ENCODE data around the gene L3MBTL2.
"Not testable (repeated sequence)": the region's sequence is repeated elsewhere in the genome, so short reads cannot be mapped to it uniquely, and the experiment has no call there.

Gene L3MBTL2

DNA sequence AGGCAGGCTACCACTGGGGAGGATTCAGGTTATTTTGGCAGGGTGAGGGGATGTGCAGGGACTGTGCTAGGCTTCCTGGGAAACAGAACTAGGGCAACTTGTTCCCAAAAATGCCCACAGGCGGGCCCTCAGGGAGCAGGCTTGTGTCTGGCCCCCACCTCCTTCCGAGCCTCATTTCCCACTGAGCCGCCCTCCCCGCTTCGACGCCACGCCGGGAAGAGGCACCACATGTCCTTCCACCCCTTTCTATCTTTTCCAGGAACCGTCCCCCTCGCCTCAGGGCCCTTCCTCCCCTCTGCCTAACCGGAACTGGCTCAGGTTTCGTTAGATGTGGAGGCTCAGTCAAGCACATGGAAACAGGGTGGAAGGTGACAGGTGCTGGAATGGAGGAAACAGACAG, 45.0 kb downstream of the L3MBTL2 start:
- Mint-ChIP-seq H3K9me3 (no peaks in the 10 kb centered on the region), H3K27me3 (no peaks in the 10 kb centered on the region), H3K27ac (ENCODE audit: low read depth) (peak overlapping the region; percentile 68), H3K4me1 (no peaks in the 10 kb centered on the region), H3K4me3 (no peak overlapping the region), H3K36me3 (ENCODE audit: insufficient read depth) (peaks cover 38% of the 10 kb centered on the region)
- DNase-seq (ENCODE audit: low spot score in 2 of 2): no peak
- ATAC-seq (replicated peaks; ENCODE audit: extremely low read depth, poor library complexity, severe bottlenecking): no peak

DNA sequence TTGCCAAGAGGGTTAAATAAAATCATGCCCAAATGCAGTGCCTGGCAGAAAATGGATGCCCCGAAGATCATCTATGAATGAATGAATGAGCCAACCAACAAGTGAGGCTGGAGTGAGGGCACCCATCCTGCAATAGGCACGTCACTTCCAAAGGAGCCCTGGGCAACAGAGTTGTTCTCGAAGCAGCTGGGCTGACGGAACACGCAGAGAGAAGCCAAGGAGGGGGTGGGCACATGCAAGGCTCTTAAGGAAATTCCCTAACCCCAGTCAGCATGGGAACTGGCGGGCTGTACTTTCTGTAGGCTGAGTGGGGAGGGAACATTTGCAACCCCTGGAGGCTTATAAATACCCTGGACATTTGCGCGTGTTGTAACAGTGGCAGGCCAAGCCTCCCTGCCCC, 47.3 kb downstream of the L3MBTL2 start:
- no peak for ATAC-seq (replicated peaks; ENCODE audit: extremely low read depth, poor library complexity, severe bottlenecking)

DNA sequence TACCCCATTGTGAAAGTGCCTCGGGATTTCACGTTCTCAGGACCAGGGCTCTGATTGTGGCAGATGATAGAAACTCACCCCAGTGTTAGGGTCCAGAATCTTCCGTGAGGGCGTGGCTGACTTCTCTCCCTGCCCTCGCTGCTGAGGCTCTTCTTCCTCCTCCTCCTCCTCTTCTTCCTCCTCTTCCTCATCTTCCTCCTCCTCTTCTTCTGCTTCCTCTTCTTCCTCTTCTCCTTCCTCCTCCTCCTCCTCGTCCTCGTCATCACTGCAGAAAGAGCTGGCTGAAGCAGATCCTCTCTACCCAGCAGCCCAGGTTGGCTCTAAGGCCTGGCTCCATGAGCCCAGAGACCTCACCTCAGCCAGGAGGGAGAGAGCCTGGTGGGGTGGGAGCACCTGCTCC, 49.1 kb downstream of the L3MBTL2 start:
- H3K27me3 Mint-ChIP-seq: no peaks in the 10 kb centered on the region
- no peak for DNase-seq (ENCODE audit: low spot score in 2 of 2)
- H3K27ac Mint-ChIP-seq (ENCODE audit: low read depth): peak overlapping the region; percentile 64
- peaks cover 47% of the 10 kb centered on the region for H3K36me3 Mint-ChIP-seq (ENCODE audit: insufficient read depth)
- no peak for ATAC-seq (replicated peaks; ENCODE audit: extremely low read depth, poor library complexity, severe bottlenecking)
- H3K4me3 Mint-ChIP-seq: no peak overlapping the region
- no peaks in the 10 kb centered on the region for H3K9me3 Mint-ChIP-seq
- H3K4me1 Mint-ChIP-seq: no peaks in the 10 kb centered on the region

More for the DNA sequence above, 47.3 kb downstream of the L3MBTL2 start:
- peaks cover 40% of the 10 kb centered on the region for H3K36me3 Mint-ChIP-seq (ENCODE audit: insufficient read depth)
- peak overlapping the region; percentile 74 for H3K27ac Mint-ChIP-seq (ENCODE audit: low read depth)
- DNase-seq (ENCODE audit: low spot score in 2 of 2): no peak
- H3K4me1 Mint-ChIP-seq: no peaks in the 10 kb centered on the region
- no peak overlapping the region for H3K4me3 Mint-ChIP-seq
- H3K27me3 Mint-ChIP-seq: no peaks in the 10 kb centered on the region
- H3K9me3 Mint-ChIP-seq: no peaks in the 10 kb centered on the region

DNA sequence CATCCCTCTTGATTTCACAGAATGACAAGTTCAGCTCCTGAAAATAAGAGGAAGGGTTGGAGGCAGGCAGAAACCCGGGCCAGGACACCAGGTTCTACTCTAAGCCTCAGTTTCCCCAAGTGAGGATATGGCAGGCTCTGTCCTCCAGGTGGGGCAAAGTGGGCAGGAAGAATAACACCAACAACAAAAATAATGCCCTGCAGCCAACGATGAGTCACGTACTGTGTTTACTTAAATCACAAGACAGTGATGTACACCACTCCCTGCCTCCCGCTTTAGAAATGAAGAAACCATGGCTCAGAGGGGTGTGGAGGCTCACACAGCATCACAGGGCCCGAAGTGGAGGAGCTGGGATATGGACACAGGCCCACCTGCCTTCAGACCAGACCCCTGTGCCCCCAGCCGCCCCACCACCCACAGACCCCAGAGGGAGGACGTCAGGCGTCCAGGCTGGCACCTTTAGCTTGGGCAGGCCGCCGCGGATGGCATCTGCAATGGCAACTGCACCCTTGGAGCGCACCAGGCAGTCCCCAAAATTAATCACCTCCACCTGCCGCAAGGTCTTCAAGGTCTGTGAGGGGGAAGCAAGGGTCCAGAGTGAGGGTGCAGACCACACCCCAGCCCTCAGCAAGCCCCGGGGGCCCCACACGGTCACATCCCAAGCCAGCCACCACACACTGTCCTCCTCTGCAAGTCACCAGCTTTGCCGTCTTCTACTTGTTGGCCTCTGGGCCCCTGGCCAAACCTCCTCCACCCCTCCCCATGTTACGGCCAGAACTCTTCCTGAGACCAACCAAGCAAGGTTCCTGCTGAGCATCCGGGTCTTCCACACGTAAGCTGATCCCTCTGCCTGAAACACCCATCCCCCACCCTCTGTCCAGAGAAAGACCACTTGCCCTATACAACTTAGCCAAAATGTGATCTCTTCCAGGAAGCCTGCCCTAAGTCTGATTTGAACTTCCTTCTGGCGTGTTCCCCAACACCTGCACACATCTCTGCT, 51.4 kb downstream of the L3MBTL2 start:
- Mint-ChIP-seq H3K27me3 (no peaks in the 10 kb centered on the region), H3K4me3 (no peak overlapping the region), H3K27ac (ENCODE audit: low read depth) (no peak overlapping the region), H3K36me3 (ENCODE audit: insufficient read depth) (peaks cover 49% of the 10 kb centered on the region), H3K9me3 (no peaks in the 10 kb centered on the region), H3K4me1 (no peaks in the 10 kb centered on the region)
- no peak for ATAC-seq (replicated peaks; ENCODE audit: extremely low read depth, poor library complexity, severe bottlenecking)
- no peak for DNase-seq (ENCODE audit: low spot score in 2 of 2)

DNA sequence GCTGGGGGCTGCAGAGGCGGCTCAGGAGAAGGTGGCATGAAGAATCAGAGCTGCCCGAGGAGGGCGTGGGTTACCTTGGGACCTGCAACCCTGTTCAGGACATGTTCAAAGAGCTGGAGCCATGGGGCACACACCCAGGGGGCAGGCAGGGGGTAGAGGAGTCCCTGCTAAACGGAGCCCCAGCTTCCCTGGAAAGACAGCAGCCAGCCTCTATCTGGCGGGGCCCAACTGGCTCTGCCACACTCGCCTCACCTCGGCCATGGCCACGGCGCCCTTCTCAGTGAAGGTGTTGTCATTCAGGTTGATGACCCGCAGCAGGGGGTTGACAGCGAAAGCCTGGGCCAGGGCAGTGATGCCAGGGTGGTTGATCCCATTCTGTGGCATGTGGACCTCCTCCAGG, 52.6 kb downstream of the L3MBTL2 start:
- Mint-ChIP-seq H3K4me1 (no peaks in the 10 kb centered on the region), H3K9me3 (no peaks in the 10 kb centered on the region), H3K4me3 (no peak overlapping the region), H3K36me3 (ENCODE audit: insufficient read depth) (peaks cover 47% of the 10 kb centered on the region), H3K27me3 (no peaks in the 10 kb centered on the region), H3K27ac (ENCODE audit: low read depth) (peak overlapping the region; percentile 41)
- ATAC-seq (replicated peaks; ENCODE audit: extremely low read depth, poor library complexity, severe bottlenecking): no peak
- no peak for DNase-seq (ENCODE audit: low spot score in 2 of 2)

DNA sequence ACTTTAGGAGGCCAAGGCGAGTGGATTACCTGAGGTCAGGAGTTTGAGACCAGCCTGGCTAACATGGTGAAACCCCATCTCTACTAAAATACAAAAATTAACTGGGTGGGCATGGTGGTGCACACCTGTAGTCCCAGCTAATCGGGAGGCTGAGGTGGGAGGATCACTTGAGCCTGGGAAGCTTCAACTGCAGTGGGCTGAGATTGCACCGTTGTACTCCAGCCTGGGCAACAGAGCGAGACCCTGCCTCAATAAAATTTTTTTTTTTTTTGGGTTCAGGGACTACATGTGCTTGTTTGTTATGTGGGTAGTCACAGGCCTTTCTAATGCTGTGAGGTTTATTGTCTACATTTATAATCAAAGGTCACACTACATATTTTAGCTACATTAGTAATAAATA, 54.6 kb downstream of the L3MBTL2 start:
- H3K36me3 Mint-ChIP-seq (ENCODE audit: insufficient read depth): peaks cover 37% of the 10 kb centered on the region
- H3K27me3 Mint-ChIP-seq; H3K4me3 Mint-ChIP-seq; H3K4me1 Mint-ChIP-seq; ATAC-seq (replicated peaks; ENCODE audit: extremely low read depth, poor library complexity, severe bottlenecking); H3K9me3 Mint-ChIP-seq; H3K27ac Mint-ChIP-seq (ENCODE audit: low read depth); DNase-seq (ENCODE audit: low spot score in 2 of 2): not testable (repeated sequence)

DNA sequence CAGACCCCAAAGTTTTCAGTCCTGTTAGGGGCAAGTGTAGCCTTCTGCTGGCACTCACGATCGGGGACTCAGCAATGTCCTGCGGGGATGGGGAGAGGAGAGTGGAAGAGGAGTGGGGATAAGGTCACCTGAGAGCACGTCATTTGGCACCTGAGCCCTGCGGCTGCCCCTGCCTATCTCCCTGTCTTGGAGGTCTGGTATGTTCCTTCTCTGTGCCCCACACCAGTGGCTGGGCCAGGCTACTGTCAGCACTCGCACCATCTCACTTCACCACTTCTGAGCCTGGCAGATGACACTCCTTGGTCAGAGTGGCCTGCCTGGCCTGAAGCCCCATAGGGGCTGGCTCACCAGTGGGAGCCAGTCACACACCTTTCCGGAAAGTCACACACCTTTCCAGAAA, 55.8 kb downstream of the L3MBTL2 start:
- H3K4me1 Mint-ChIP-seq: peaks cover 6% of the 10 kb centered on the region
- no peaks in the 10 kb centered on the region for H3K27me3 Mint-ChIP-seq
- DNase-seq (ENCODE audit: low spot score in 2 of 2) (no peak), ATAC-seq (replicated peaks; ENCODE audit: extremely low read depth, poor library complexity, severe bottlenecking) (no peak)
- peaks cover 36% of the 10 kb centered on the region for H3K36me3 Mint-ChIP-seq (ENCODE audit: insufficient read depth)
- no peak overlapping the region for H3K4me3 Mint-ChIP-seq
- no peaks in the 10 kb centered on the region for H3K9me3 Mint-ChIP-seq
- H3K27ac Mint-ChIP-seq (ENCODE audit: low read depth): peak overlapping the region; percentile 55

DNA sequence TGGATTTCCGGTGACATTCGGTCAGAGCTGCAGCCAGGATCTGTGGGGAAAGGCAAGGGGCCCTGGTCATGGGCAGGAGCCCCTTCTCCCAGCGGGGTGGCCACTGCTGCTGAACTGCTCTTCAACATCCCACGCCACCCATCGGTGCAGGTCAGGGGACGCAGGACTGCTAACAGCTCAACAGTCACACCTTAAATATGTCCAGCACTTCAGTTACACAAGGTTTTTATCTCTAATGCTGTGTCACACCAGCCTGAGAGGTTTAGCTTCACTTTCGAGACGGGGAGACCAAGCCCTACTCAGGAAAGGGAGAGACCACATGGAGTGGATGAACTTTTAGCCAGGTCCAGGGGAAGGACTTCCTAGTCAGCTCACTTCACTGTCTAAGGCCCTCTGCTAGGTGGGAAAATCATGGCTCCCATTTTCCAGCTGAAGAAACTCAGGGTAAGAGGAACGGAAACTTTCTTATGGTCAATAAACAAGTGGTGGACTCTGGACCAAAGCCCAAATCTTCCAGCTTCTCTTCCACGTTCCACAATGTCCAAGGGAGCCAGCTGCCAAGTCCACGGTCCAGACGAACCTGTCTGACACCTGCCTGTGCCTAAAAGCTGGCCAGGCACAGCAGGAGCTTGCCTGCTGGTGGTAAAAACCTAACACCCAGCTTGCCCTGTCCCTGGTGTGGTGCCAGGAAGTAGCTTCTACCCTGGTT, 56.6 kb downstream of the L3MBTL2 start:
- no peak overlapping the region for H3K4me3 Mint-ChIP-seq
- H3K27me3 Mint-ChIP-seq: no peaks in the 10 kb centered on the region
- H3K36me3 Mint-ChIP-seq (ENCODE audit: insufficient read depth): peaks cover 38% of the 10 kb centered on the region

DNA sequence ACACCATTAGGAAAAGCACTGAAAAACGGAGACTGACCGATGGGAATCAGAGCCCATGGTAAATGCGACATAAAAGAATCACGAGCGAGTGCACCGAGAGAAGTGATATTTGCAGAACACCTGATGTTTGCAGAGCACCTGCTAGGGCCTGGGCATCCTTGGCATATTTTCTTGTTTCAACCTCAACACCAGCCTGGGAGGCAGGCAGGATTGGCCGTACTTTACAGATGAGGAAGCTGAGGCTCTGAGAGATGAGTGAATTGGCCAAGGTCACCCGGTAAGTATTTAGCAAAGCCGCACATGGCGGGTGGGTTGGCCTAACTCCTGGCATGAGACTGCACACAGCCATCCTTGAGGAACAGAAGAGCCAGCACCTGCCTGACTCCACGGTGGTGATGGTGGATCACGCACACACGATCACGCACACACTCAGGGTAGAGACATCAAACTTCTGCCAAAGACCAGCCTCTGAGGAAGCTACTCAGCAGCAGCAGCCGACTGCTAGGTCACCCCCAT, 57.2 kb downstream of the L3MBTL2 start:
- Mint-ChIP-seq H3K4me3 (no peak overlapping the region), H3K27ac (ENCODE audit: low read depth) (no peak overlapping the region), H3K36me3 (ENCODE audit: insufficient read depth) (peaks cover 41% of the 10 kb centered on the region)

More for the DNA sequence above, 56.6 kb downstream of the L3MBTL2 start:
- H3K4me1 Mint-ChIP-seq: peaks cover 10% of the 10 kb centered on the region
- H3K9me3 Mint-ChIP-seq: no peaks in the 10 kb centered on the region
- H3K27ac Mint-ChIP-seq (ENCODE audit: low read depth): no peak overlapping the region
- no peak for DNase-seq (ENCODE audit: low spot score in 2 of 2)
- ATAC-seq (replicated peaks; ENCODE audit: extremely low read depth, poor library complexity, severe bottlenecking): no peak

DNA sequence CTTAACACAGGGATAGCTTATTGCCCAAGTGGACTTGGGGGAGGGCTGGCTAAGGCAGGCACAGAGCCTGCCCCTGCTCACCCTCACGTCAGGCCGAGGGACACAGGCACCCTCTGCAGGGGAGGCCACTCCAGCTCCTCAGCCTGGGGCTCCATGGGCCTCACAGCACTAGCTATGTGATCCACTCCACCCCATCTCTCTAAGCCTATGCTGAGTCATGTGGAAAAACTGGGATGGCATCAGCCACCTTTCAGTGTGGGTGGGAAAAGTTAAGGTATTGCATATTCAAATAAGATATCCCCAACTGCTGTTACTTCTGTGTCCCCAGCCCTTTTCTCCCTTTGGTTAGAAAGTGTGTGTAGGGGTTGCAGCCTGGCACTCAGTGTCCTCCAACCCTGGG, 58.6 kb downstream of the L3MBTL2 start:
- no peaks in the 10 kb centered on the region for H3K27me3 Mint-ChIP-seq
- no peak overlapping the region for H3K4me3 Mint-ChIP-seq
- ATAC-seq (replicated peaks; ENCODE audit: extremely low read depth, poor library complexity, severe bottlenecking) (no peak), DNase-seq (ENCODE audit: low spot score in 2 of 2) (no peak)
- H3K9me3 Mint-ChIP-seq: no peaks in the 10 kb centered on the region
- H3K36me3 Mint-ChIP-seq (ENCODE audit: insufficient read depth): peaks cover 44% of the 10 kb centered on the region
- peaks cover 10% of the 10 kb centered on the region for H3K4me1 Mint-ChIP-seq
- H3K27ac Mint-ChIP-seq (ENCODE audit: low read depth): no peak overlapping the region

More for the DNA sequence above, 57.2 kb downstream of the L3MBTL2 start:
- no peaks in the 10 kb centered on the region for H3K27me3 Mint-ChIP-seq
- no peak for DNase-seq (ENCODE audit: low spot score in 2 of 2)
- peaks cover 10% of the 10 kb centered on the region for H3K4me1 Mint-ChIP-seq
- no peaks in the 10 kb centered on the region for H3K9me3 Mint-ChIP-seq
- ATAC-seq (replicated peaks; ENCODE audit: extremely low read depth, poor library complexity, severe bottlenecking): no peak

DNA sequence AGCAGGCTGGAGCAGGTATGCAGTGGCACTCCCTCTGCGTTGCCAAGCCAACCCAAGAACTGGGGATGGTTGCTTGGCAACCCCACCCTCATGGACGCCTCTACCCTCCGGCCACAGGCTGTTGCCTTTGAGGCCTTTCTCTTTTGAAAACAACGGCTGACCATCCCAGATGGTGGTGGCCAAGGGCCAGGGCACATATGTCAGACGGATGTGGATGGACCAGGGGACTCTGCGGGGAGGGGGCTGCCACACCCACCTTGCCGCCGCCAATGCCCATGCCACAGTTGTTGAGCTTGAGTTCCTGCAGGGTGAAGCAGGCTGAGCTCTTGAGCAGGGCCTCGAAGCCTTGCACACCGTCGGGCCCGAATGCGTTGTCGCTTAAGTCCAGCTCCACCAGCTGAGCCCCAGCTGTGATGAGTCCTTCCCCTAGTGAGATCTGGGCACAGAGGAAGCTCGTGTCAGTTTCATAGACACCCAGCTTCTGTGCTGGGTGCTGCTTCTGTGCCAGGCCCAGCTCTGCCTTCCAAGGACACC, 59.4 kb downstream of the L3MBTL2 start:
- ATAC-seq (replicated peaks; ENCODE audit: extremely low read depth, poor library complexity, severe bottlenecking) (no peak), DNase-seq (ENCODE audit: low spot score in 2 of 2) (no peak)
- Mint-ChIP-seq H3K4me3 (no peak overlapping the region), H3K27ac (ENCODE audit: low read depth) (peak overlapping the region; percentile 75), H3K27me3 (no peaks in the 10 kb centered on the region), H3K4me1 (peaks cover 10% of the 10 kb centered on the region), H3K36me3 (ENCODE audit: insufficient read depth) (peaks cover 46% of the 10 kb centered on the region), H3K9me3 (no peaks in the 10 kb centered on the region)

DNA sequence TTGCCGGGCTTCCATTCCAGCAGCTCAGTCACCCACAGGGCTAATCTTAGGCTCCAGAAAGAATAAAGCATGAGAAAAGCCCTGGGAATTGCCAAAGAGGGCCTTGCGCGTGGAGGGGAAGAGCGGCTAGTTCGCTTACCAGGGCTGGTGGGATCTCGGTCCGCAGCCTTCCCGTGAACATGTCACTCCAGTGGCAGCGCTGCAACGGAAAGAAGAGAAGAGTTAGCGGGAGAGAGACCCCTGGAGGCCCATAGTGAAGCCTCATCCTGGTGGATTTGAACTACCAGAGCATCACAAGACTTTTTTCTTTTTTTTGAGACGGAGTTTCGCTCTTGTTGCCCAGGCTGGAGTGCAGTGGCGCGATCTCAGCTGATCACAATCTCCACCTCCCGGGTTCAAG, 62.8 kb downstream of the L3MBTL2 start:
- DNase-seq (ENCODE audit: low spot score in 2 of 2) (no peak), ATAC-seq (replicated peaks; ENCODE audit: extremely low read depth, poor library complexity, severe bottlenecking) (no peak)
- Mint-ChIP-seq H3K36me3 (ENCODE audit: insufficient read depth) (peaks cover 62% of the 10 kb centered on the region), H3K4me1 (peaks cover 10% of the 10 kb centered on the region), H3K27me3 (no peaks in the 10 kb centered on the region), H3K4me3 (no peak overlapping the region), H3K27ac (ENCODE audit: low read depth) (no peak overlapping the region), H3K9me3 (no peaks in the 10 kb centered on the region)
